B cell (primary cell): Measurements from ENCODE around the gene FRMD3.

ENCODE experiments used
- CTCF ChIP-seq: fragments of 200-600 bp; IDR thresholded peaks from one replicate; pipeline ENCODE4 v1.8.0; 2022; ENCODE audit warnings: antibody characterized with exemption, mild to moderate bottlenecking
- EZH2 ChIP-seq: IDR thresholded peaks from 2 replicates; pipeline ENCODE4 v1.6.1; 2012; ENCODE audit warnings: borderline replicate concordance, low read depth, mild to moderate bottlenecking, moderate library complexity, low read length; ENCODE audit not compliant: insufficient read depth, poor library complexity, severe bottlenecking

- TF ChIP-seq CTCF, result no peak
- TF ChIP-seq EZH2, result no peak
Measured at GRCh38 chr9:83396342-83396741, 141.9 kb downstream of the FRMD3 start.
